ENCODE results near the gene PVALEF.

The PVALEF gene

GRCh38 chr17:81165246-81166032 is at the start of gene PVALEF:
PVALEF (plus strand) TSS chr17:81165507; CDS start chr17:81181227, 15,720 bp downstream.
- DNase-seq (ENCODE audit: low spot score): no peak

- no peak for DNase-seq (ENCODE audit: low spot score)
These were observed 49.4 kb upstream of the PVALEF start for GRCh38 chr17:81115749-81116464.

GRCh38 chr17:81116704-81117103 is 48.6 kb upstream of the PVALEF start:
- DNase-seq (ENCODE audit: low spot score): no peak

GRCh38 chr17:81117672-81118198 is 47.6 kb upstream of the PVALEF start:
- DNase-seq (ENCODE audit: low spot score): no peak

- no peak for DNase-seq (ENCODE audit: low spot score)
These were observed 46.7 kb upstream of the PVALEF start for GRCh38 chr17:81118308-81119221.

GRCh38 chr17:81119223-81120148 is 45.8 kb upstream of the PVALEF start:
- peak; percentile 79 for DNase-seq (ENCODE audit: low spot score)

GRCh38 chr17:81120149-81120484 is 45.2 kb upstream of the PVALEF start:
- no peak for DNase-seq (ENCODE audit: low spot score)

- DNase-seq (ENCODE audit: low spot score): no peak
These were observed 44.3 kb upstream of the PVALEF start for GRCh38 chr17:81120695-81121621.

GRCh38 chr17:81121841-81122733 is 43.2 kb upstream of the PVALEF start:
- no peak for DNase-seq (ENCODE audit: low spot score)

- no peak for DNase-seq (ENCODE audit: low spot score)
These were observed 42.0 kb upstream of the PVALEF start for GRCh38 chr17:81123052-81124048.

- no peak for DNase-seq (ENCODE audit: low spot score)
These were observed 40.9 kb upstream of the PVALEF start for GRCh38 chr17:81124377-81124776.

GRCh38 chr17:81125573-81126081 is 39.7 kb upstream of the PVALEF start:
- no peak for DNase-seq (ENCODE audit: low spot score)

GRCh38 chr17:81126281-81127132 is 38.8 kb upstream of the PVALEF start:
- DNase-seq (ENCODE audit: low spot score): no peak

- DNase-seq (ENCODE audit: low spot score): no peak
These were observed 38.2 kb upstream of the PVALEF start for GRCh38 chr17:81127133-81127455.

- no peak for DNase-seq (ENCODE audit: low spot score)
These were observed 37.7 kb upstream of the PVALEF start for GRCh38 chr17:81127526-81128177.

GRCh38 chr17:81128338-81128737 is 37.0 kb upstream of the PVALEF start:
- DNase-seq (ENCODE audit: low spot score): no peak
